GM12874 (cell line): ENCODE measurements around the gene UBE2D1.

ENCODE experiments used
- TF ChIP-seq, protein P1 (sequence below): IDR thresholded peaks from 2 replicates; pipeline ENCODE4 v1.5.1; 2011; ENCODE audit warnings: low read depth, mild to moderate bottlenecking, control low read depth, low read length, moderate library complexity; ENCODE audit not compliant: insufficient read depth

The UBE2D1 gene

DNA sequence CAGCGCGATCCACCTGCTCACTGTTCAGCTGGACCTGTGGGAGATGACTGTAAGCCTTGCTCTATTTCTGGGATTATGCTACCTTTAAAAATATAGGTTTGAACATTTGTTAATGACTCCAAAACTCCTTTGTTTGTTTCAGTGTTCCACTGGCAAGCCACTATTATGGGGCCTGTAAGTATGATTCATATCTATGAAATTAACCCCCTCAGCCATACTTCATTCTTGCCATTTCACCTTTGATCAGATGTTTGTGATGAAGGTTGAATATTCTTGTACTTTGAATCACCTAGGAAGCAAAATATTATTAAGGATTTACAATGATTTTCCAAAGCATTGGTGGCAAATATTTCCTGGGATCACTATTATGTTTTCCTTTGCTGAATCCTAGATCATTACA, 26.5 kb downstream of the UBE2D1 start:
- TF ChIP-seq, protein P1, sequence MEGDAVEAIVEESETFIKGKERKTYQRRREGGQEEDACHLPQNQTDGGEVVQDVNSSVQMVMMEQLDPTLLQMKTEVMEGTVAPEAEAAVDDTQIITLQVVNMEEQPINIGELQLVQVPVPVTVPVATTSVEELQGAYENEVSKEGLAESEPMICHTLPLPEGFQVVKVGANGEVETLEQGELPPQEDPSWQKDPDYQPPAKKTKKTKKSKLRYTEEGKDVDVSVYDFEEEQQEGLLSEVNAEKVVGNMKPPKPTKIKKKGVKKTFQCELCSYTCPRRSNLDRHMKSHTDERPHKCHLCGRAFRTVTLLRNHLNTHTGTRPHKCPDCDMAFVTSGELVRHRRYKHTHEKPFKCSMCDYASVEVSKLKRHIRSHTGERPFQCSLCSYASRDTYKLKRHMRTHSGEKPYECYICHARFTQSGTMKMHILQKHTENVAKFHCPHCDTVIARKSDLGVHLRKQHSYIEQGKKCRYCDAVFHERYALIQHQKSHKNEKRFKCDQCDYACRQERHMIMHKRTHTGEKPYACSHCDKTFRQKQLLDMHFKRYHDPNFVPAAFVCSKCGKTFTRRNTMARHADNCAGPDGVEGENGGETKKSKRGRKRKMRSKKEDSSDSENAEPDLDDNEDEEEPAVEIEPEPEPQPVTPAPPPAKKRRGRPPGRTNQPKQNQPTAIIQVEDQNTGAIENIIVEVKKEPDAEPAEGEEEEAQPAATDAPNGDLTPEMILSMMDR: no peak

DNA sequence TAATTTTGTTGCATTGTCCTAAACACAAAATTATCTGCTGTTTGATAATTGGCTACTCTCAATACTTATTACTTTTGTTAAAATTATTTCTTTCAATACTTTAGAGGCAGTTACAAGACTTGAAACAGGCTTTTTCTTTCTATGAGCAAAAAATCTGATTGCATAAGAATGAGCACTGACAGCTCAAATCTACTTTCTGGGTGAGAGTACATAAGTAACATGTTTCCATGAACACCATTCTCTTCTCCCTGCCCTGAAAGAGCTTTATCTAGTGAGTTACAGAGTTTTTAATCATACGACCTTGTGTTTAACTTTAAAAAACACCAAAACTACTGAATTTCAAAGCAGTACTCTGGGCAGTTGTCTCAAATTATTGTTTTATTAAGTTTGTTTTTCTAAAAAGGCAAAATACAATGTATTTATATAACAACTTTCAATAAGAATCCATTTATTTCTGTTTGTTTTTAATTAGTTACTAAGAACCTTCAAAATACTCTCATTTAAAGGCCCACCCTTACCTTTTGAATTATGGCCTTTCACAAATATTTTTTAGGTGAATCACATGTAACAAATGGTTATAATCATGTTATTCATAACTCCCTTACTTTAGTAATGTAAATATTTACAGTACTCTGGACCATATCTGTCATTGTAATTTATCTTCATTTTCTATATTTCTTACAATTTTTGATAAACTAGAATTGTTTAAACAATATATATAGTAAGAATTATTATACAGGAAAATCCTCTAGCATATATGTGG, 27.4 kb downstream of the UBE2D1 start:
- TF ChIP-seq, protein P1: no peak

DNA sequence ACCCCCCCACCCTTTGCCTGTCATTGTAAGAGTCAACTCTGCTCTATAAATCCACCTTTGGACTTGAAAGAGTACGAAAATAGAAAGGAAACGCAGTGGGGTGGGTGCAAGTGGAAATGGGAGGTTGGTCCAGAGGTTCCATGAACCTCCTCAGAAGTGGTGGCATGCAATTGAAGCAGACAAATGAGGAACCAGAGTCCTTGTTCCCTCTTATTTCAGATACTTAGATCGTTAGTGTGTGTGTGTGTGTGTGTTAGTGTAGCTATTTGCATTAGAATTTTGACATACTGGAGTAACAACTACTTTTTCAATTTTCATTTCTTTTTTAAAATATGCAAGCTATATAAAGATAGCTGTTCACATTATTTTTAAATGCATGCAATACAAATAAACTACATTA, 32.3 kb downstream of the UBE2D1 start:
- TF ChIP-seq, protein P1: no peak

DNA sequence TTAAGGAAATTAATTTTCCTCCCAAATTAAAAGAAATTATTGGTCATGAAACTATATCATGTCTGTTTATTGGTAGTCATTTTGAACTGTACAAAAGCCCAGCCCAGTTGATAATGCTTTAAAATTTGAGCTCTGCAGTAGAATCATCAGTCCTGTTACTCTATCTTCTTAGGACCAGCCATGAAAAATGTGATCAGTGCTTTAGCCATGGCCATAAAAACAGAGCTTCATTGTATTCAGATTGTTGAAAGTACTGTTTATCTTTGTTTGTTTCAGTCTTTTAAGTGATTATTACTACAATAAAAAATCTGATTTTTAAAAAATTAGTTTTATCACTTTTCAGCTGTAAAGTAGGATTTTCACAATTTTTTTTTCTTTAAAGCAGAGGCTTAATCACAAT, 36.7 kb downstream of the UBE2D1 start:
- TF ChIP-seq, protein P1: no peak

DNA sequence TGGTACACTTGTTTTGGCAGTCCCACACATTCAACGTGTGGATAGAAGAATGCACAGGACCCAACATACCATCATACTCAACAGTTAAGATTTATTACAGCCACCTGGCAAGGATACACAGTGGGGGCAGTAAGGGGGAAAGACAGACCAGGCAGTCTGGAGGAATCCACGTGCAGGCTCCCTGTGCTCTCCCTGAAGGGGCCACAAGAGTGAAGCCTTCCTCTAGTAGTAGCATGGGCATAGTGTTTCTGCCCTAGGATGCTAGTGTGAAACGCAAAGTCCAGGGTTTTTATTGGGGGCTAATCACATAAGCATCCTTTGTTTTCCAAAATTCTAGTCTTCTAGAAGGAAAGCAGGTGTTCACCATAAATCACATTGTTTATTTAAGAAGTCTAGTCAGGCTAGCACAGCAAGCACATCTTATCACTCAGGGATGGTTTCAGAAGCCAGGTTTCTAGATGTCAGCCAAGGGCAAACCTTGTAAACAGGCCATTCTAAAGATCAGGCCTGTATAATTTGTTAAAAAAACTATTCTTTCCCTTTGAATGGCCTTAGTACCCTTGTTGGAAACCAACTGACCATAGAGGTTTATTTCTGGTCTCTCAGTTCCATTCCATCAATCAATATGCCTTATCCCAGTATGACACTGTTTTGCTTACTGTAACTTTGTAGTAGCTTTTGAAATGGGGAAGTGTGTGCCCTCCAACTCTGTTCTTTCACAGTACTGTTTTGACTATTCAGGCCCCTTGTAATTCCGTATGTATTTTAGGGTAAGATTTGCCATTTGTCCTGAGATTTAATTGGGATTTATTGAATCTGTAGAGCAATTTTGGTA, 38.0 kb downstream of the UBE2D1 start:
- TF ChIP-seq, protein P1: no peak

DNA sequence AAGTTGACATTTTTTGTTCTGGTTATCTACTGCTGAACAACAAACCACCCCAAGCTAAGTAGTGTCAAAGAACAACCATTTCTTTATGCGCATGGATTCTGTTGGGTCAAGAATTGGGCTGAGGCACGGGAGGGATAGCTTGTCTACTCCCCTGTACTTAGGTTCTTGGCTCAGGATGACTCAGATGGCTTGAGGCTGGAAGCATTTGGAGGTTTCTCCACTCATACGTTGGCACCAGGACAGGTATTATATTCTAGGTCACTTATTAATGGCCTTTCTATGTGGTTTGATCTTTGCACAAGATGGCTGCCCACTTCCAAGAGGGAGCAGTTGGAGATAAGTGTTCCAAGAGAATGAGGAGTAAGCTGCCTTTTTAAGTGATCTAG, 38.6 kb downstream of the UBE2D1 start:
- TF ChIP-seq, protein P1: no peak

DNA sequence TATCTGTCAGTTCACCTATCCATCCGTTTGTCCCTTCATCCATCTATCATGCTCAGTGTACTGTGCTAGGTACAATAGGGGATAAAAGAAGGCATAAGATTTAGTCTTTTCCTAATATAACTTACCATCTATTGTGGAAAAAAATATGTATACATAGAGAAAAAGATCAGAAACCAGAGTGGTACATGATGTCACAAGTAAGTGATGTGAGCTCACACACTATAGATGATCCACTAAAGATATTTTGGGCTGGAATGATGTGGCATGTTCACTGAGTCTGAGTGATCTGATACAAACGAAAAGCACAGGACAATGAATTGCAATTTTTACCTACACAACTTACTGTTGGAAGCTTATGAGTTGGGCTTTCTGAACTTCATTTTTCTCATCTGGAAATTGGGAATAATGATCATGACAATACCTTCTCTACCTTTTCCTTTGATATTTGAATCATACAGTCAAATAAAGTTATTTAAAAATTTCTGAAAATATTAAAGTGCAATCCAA, 47.7 kb downstream of the UBE2D1 start:
- TF ChIP-seq, protein P1: no peak
